ENCODE measurements around the gene NUMA1.

The NUMA1 gene

GRCh38 chr11:72024069-72024754 lies 56.1 kb downstream of the NUMA1 start:
- no peak for TF ChIP-seq CTCF (IDR thresholded peaks at IDR 0.05)

GRCh38 chr11:72023335-72023734 lies 57.0 kb downstream of the NUMA1 start:
- TF ChIP-seq CTCF (IDR thresholded peaks at IDR 0.05), result no peak

- TF ChIP-seq CTCF (IDR thresholded peaks at IDR 0.05), result no peak
Observed at GRCh38 chr11:72018171-72018570, 62.2 kb downstream of the NUMA1 start.

GRCh38 chr11:72015511-72016061 lies 64.8 kb downstream of the NUMA1 start:
- peak; percentile 42; the same call in 1 of the 2 replicates for TF ChIP-seq CTCF (IDR thresholded peaks at IDR 0.05)

GRCh38 chr11:72014761-72015320 lies 65.5 kb downstream of the NUMA1 start:
- no peak for TF ChIP-seq CTCF (IDR thresholded peaks at IDR 0.05)

- no peak for TF ChIP-seq CTCF (IDR thresholded peaks at IDR 0.05)
Observed at GRCh38 chr11:72013765-72014711, 66.3 kb downstream of the NUMA1 start.
